Esophagus muscularis mucosa (tissue), 4 donors: ENCODE measurements around the gene ZDHHC23.

Experiments used
- CTCF ChIP-seq, 3 experiments: fragments of 200-600 bp in 2 of 3; fragments of 450-650 bp in 1 of 3; sonication (generic) in 2 of 3; IDR thresholded peaks; one replicate each; pipeline ENCODE4 v1.5.1; 2017 to 2019; ENCODE audit warnings: antibody characterized with exemption in 3 of 3, mild to moderate bottlenecking in 2 of 3, moderate library complexity in 1 of 3
- EP300 ChIP-seq: sonication (generic); formaldehyde crosslinking; IDR thresholded peaks from one replicate; pipeline ENCODE4 v1.6.1; 2017; ENCODE audit warnings: antibody characterized with exemption
- POLR2A ChIP-seq: fragments of 450-650 bp; IDR thresholded peaks from one replicate; pipeline ENCODE4 v1.6.1; 2017; ENCODE audit warnings: antibody characterized with exemption, moderate library complexity, mild to moderate bottlenecking, low read depth
- POLR2AphosphoS5 ChIP-seq, 2 donors: sonication (generic); formaldehyde crosslinking; IDR thresholded peaks; one replicate each; pipeline ENCODE4 v1.6.1; 2017; ENCODE audit warnings: antibody characterized with exemption in 2 of 2

GRCh38 chr3:113912552-113913236 is 35.1 kb upstream of the ZDHHC23 start:
- TF ChIP-seq CTCF (IDR thresholded peaks at IDR 0.05) (peak; percentile 41 to 54 (median 46)), EP300 (no peak), POLR2A (no peak), POLR2AphosphoS5 (IDR thresholded peaks at IDR 0.05) (no peak)
